HG02840 (cell line): Measurements from ENCODE around the gene NAIP.
"Not testable (repeated sequence)": the region's sequence is repeated elsewhere in the genome, so short reads cannot be mapped to it uniquely, and the experiment has no call there.

Source experiments
- ATAC-seq: cut with Tn5 transposase; IDR thresholded peaks from one replicate; pipeline ENCODE4 v1.9.1; 2021; ENCODE audit warnings: mild to moderate bottlenecking, moderate library complexity, moderate number of reproducible peaks; ENCODE audit not compliant: unreplicated experiment, low FRiP score

NAIP gene, protein sequence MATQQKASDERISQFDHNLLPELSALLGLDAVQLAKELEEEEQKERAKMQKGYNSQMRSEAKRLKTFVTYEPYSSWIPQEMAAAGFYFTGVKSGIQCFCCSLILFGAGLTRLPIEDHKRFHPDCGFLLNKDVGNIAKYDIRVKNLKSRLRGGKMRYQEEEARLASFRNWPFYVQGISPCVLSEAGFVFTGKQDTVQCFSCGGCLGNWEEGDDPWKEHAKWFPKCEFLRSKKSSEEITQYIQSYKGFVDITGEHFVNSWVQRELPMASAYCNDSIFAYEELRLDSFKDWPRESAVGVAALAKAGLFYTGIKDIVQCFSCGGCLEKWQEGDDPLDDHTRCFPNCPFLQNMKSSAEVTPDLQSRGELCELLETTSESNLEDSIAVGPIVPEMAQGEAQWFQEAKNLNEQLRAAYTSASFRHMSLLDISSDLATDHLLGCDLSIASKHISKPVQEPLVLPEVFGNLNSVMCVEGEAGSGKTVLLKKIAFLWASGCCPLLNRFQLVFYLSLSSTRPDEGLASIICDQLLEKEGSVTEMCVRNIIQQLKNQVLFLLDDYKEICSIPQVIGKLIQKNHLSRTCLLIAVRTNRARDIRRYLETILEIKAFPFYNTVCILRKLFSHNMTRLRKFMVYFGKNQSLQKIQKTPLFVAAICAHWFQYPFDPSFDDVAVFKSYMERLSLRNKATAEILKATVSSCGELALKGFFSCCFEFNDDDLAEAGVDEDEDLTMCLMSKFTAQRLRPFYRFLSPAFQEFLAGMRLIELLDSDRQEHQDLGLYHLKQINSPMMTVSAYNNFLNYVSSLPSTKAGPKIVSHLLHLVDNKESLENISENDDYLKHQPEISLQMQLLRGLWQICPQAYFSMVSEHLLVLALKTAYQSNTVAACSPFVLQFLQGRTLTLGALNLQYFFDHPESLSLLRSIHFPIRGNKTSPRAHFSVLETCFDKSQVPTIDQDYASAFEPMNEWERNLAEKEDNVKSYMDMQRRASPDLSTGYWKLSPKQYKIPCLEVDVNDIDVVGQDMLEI (N-terminal part only)

GRCh38 chr5:71025289-71025953 lies at the start of gene NAIP:
Gene NAIP, minus strand, starts transcription at chr5:71025339. Its CDS starts 12,424 bp downstream, at chr5:71012915.
- ATAC-seq = not testable (repeated sequence)

DNA sequence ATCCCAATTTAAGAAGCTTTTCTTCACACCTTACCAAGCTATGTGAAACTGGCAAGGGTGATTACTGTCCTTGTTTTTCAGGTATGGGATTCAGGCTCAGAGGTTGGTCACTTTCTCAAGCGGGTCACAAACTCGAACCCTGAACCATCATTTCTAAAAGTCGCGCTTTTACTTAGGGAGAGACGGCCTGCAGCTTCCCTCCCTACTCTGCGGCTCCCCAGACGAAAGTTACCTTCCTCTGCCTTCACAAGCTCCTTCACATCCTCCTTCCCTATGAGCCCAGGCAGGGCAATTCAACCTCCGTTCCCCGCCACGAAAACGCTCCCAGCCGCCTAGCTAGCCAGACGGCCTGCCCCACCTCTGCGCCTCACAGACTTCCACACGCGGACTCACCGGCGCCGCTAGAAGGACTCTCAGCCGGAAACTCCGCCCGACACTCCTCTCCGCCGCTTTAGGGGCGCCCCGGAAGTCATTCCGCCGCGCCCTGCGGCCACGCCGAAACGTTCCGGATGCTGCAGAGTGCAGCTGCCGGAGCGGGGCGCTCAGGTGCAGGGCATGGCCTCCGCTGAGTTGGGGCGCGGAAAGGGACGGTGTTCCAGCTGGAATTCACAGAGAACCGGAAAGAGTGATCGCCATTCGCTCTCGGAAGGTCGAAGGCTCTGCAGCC lies 42.3 kb upstream of the NAIP start, which contains the start of gene GTF2H2:
Gene GTF2H2, minus strand, starts transcription at position 415 of the 667 bp plus-strand sequence. CDS start 4,913 bp downstream, outside the sequence.
- peak; percentile 96 for ATAC-seq

DNA sequence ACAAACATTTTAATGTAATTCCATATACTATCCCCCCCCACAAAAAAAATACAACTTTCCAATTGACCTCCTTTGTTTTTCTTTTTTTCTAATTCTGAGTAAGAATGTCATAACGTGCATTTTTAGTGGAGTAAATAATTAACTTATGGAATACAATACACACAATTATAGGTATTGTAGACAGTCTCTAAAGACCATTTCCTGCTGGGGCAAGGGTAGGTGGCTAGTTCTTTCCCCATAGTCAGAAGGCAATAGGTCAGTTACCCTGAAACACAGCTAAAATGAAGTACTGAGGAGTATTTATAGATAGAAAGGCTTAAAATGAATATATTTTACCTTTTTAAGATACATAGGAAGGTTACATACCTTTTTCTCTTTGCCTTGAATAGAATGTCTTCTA lies 36.2 kb upstream of the NAIP start:
- ATAC-seq = not testable (repeated sequence)

DNA sequence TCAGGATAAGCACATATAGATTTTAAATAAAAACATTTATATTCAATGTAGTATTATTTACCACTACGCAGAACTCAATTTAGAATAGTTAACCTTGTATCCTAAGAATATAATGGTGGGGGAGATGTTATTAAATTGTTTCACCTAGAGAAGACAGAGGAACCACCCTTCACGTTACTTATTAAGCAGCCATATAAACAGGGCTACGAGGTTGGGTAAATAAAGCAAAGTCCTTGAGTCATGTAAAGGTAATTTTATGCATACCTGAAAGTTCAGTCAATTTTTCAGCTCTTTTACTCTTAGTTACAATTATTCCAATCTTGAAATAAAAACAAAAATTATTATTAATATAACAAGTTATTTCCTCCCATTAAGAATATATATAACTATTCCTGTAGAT lies 34.3 kb upstream of the NAIP start:
- ATAC-seq = not testable (repeated sequence)

- ATAC-seq = not testable (repeated sequence)
Measured at GRCh38 chr5:71044808-71045207, 19.7 kb upstream of the NAIP start.

- ATAC-seq = not testable (repeated sequence)
Measured at GRCh38 chr5:71044128-71044527, 19.0 kb upstream of the NAIP start.

DNA sequence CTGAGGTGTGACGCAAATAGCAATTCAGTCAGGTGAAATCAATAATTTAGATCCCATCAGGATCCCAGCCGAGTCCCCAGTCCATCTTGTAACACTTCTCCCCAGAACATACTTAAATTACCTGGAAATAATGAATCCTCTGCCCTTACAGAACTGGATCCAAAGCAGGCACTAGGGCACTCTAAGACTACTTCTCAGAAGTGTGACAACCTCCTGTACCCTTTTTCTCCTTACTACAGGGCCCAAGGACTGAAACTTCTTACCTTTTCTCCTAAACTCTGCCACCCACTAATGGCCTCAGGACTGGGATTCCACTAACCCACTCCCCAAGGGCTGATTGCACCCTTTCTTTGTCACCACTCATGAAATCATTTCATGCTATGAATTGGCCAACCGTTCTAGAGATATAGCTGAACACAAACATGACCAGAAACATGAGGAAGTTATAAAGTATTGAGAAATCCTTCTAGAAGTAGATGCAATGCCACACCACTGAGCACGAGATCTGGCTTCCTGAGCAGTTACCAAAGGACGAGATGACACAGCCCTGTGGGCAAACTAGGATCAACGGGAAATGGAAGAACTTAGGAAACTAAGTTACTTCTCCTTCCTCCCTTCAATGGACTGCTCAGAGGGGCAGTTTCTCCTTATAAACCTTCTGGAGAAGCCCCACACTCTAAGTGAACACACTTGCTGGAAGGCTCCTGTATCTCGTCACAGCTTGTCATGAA lies 6.1 kb upstream of the NAIP start:
- ATAC-seq = not testable (repeated sequence)

- not testable (repeated sequence) for ATAC-seq
Measured at GRCh38 chr5:71020643-71021042, 4.5 kb downstream of the NAIP start.

GRCh38 chr5:71018376-71019005 lies 6.6 kb downstream of the NAIP start:
- not testable (repeated sequence) for ATAC-seq

GRCh38 chr5:71014176-71014575 lies 11.0 kb downstream of the NAIP start:
- no peak for ATAC-seq

GRCh38 chr5:71013575-71013974 lies 11.6 kb downstream of the NAIP start:
- no peak for ATAC-seq

DNA sequence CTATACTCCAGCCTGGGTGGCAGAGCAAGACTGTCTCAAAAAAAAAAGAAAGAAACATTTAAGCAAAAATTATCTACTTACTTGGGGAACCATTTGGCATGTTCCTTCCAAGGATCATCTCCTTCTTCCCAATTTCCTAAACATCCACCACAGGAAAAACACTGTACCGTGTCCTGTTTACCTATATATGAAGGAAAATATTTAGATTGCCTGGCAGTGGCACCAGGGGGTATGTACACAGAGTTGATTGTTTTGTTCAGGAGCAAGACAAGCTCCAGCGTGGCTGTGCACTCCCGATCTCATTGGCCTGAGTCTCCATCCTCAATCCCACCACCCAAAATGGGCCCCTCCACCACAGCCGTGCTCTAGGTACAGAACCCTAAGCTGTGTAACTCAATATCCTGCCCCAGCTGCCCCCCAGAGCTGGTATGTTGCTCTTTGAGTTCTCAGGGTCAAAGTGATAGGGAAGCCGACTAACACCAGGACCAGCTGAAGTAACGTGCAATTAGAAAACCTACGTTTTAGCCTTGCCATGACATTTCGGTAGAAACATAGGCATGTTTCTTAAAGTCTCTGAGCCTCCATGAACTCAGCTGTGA lies 13.8 kb downstream of the NAIP start:
- no peak for ATAC-seq

DNA sequence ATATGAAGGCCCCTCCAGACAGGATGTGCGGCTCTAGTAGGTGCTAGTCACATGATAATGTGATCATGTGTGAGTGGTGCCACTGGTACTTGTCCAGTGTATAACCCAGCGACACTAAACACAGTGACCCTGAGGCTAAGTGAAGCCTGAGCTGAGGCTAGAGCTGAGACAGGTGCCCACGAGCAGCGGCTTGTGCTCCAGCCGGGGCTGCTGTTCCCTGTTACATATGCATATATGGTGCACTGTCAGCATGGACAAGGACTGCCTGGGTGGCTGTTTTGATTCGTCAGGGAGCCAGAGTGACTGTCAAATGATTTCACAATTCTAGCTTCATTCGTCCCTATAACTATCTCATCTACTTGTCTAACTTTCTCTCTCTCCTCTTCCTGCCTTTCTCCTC lies 18.2 kb downstream of the NAIP start:
- ATAC-seq = not testable (repeated sequence)

DNA sequence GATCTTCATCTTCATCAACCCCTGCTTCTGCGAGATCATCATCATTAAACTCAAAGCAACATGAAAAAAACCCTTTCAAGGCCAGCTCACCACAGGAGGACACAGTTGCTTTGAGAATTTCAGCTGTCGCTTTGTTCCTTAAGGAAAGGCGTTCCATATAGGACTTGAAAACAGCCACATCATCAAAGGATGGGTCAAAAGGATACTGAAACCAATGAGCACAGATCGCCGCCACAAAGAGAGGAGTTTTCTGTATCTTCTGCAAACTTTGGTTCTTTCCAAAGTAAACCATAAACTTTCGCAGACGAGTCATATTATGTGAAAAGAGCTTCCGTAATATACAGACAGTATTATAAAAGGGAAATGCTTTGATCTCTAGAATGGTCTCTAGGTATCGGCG lies 40.3 kb downstream of the NAIP start:
- ATAC-seq = not testable (repeated sequence)

DNA sequence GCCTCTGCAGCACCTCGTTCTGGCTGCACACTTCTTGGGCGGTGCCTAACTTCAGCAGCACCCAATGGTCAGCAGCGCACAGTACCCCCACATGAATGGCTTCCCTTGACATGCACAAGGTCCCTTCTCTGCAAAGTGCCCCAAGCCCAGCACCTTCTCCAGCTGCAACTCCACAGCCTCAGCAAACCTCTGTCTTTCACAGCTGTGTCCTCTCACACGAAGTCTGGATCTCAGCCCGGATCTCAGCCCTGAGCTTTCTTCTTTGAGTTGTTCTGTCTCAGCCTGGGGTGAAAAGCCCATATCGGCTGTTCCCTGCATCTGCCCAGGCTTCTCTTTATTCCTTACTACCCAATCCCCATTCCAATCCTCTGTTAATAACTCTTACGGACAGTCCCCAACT lies 57.9 kb downstream of the NAIP start:
- ATAC-seq = not testable (repeated sequence)

DNA sequence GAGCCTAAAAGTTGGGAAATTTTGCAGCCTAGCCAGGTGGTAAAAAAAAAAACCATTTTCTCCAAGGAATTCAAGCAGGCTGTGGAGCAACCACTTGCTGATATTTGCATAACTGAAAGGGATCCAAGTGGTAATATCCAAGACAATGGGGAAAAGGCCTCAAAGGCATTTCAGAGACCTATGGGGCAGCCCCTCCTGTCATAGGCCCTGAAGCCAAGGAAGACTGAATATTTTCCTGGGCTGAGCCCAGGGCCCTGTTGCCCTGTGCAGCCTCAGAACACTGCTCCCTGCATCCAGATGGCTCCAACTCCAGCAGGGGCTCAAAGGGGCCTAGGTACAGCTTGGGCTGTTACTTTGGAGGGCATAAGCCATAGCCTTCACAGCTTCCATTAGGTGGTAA lies 60.6 kb downstream of the NAIP start:
- not testable (repeated sequence) for ATAC-seq

GRCh38 chr5:70953068-70953467 lies 72.1 kb downstream of the NAIP start:
- ATAC-seq = not testable (repeated sequence)

- ATAC-seq = not testable (repeated sequence)
Measured at GRCh38 chr5:70932560-70932959, 92.6 kb downstream of the NAIP start.
